NCI-H2227 (cell line): Measurements from ENCODE around the gene WDCP.
"Not testable (repeated sequence)": the region's sequence is repeated elsewhere in the genome, so short reads cannot be mapped to it uniquely, and the experiment has no call there.

ENCODE experiments used
- DNase-seq: peaks from one replicate; lab custom pipeline; 2025; ENCODE audit not compliant: unreplicated experiment; lab: John Stamatoyannopoulos, UW

Gene WDCP

DNA sequence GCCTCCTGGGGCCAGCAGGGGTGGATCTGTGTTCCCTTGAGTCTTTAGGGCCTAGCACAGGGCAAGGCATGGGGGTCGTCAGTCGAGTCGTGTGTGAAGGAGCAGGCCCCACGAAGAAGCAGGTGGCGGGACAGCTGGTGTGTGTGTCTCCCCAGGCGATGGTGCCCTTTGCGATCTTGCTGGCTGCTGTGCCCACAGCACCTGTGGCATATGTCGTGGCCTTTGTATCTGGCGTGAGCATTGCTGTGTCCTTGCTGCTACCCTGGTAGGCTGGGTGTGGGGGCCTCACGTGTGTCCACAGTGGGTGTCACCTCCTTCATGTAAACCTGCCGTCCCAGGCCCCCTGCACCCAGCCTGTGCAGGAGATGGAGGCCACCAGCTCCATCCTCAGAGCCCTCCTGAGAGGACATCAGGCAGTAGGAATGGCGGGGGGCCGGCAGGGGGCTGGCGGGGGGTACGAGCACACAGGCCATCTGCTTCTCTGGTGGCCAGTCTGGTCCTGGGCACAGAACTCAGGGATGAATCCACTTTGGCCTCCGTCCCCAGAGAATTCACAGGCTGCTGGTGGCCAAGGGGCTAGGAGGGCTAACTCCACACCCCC lies 24.1 kb downstream of the WDCP start:
- no peak for DNase-seq

DNA sequence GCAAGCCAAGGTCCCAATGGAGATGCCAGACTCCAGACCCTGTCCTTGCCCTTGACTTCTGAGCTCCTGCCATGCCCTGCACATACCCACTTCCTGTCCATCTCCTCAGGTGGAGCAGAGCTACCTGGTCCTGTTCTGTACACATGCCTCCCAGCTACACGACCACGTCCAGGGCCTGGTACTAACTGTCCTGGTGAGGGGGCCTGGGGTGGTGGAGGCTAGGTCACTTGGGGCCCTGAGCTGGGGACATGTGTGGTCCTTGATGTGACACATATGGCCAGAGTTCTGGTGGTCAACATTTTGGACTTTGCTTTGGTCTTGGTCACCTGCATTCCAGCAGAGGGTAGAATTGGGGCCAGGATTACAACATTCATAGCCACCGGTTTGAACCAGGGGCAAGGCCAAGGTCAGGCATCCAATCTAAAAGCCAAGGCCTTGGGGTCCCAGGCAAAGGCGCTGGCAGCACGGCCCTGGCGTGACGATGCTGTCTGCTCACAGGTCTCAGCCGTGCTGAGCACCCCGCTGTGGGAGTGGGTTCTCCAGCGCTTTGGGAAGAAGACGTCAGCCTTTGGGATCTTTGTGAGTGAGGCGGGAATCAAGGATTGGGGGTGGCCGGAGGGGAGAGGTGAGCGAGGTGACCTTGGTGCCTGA lies 24.7 kb downstream of the WDCP start:
- DNase-seq, result no peak

DNA sequence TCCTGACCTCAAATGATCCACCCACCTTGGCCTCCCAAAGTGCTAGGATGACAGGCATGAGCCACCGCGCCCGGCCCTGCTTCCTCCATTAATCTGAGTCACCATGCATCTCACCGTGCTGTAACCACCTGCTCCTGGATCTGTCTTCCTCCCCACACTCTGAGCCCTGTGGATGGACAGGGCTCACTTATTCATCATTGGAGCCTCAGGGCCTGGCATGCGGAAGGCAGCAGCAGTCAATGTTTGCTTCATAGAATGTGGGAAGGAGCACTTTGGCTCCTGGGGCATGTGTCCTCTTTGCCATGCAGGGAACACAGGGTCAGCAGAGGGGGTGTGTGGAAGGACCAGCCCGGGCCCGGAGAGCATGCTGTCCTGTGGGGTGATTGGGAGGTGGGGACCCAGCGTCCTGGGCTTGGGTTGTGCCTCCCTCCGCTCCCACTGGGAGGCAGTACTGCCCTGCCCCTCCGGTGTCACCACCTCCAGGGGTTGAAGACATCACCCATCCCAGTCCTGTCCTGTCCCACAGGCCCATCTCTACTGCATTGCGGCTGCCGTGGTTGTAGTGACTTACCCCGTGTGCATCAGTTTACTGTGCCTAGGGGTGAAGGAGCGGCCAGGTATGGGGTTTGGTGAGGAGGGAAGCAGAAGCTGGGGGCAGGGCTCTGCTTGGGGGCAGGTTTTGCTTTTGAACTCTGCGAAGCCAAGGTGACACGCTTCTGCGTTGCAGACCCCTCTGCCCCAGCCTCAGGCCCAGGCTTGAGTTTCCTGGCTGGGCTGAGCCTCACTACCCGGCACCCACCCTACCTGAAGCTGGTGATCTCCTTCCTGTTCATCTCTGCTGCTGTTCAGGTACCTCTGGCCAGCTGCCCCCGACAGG lies 25.8 kb downstream of the WDCP start:
- no peak for DNase-seq

DNA sequence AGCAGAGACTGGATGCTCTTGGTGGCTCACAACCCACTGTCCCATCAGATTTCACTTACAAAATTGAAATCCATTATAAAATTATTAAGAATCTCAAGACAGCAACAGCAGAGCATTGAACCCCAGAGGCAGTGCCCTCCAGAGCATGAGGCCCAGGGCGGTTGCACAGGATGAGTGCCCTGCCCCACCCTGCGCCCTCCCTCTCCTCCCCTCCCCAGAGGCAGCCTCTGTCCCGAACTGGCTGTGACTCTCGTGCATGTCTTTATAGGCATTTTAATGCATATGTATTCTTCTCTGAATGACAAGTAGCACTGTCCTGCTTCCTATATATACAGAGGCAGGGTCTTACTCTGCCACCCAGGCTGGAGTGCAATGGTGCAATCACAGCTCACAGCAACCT lies 26.9 kb downstream of the WDCP start:
- no peak for DNase-seq

DNA sequence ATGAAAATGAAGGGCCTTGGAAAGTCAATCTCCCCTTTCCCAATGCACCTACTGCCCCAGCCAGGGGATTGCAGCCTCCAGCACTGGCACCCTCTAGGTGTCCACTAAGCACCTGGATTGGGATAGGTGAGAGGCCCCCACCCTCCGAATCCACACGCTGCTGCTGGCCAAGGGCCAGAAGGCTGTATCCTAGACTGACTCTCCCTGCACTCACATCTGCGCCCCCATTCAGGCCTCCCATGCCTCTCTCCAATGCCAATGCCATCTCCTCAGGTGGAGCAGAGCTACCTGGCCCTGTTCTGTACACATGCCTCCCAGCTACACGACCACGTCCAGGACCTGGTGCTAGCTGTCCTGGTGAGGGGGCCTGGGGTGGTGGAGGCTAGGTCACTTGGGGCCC lies 27.5 kb downstream of the WDCP start:
- no peak for DNase-seq

DNA sequence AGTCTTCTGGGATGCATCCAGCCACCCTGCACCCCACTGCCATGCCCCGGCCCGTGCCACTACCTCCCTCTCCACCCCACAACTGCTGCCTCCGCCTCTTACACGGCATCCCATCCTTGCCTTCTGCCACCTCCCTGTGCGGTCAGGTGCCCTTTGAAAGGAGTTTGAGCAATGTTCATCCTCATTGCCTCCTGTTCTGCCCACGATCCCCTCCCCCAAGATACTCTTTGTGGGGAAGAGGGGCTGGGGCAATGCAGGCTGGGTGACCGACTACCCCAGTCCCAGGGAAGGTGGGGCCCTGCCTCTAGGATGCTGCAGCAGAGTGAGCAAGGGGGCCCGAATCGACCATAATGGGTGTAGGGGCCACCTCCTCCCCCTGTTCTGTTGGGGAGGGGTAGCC lies 28.9 kb downstream of the WDCP start:
- DNase-seq, result no peak

DNA sequence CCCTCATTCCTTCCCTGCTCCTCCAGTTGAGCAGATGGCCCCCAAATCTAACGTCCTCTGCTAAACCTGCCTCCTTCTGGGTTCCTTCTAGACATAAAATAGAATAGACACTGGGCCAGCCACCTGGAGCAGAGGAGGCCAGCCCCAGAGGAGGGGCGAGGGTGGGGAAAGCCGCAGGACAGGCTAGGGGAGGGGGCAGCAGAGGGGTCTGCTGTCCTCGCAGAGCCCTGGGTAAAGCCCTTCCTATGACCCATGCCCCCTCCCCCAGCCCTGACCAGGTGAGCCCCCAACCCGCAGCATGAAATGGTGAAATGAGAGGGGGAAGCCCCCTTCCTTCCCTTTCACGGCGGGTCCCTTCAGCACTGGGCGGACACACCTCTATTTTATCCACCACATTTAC lies 29.5 kb downstream of the WDCP start:
- no peak for DNase-seq

DNA sequence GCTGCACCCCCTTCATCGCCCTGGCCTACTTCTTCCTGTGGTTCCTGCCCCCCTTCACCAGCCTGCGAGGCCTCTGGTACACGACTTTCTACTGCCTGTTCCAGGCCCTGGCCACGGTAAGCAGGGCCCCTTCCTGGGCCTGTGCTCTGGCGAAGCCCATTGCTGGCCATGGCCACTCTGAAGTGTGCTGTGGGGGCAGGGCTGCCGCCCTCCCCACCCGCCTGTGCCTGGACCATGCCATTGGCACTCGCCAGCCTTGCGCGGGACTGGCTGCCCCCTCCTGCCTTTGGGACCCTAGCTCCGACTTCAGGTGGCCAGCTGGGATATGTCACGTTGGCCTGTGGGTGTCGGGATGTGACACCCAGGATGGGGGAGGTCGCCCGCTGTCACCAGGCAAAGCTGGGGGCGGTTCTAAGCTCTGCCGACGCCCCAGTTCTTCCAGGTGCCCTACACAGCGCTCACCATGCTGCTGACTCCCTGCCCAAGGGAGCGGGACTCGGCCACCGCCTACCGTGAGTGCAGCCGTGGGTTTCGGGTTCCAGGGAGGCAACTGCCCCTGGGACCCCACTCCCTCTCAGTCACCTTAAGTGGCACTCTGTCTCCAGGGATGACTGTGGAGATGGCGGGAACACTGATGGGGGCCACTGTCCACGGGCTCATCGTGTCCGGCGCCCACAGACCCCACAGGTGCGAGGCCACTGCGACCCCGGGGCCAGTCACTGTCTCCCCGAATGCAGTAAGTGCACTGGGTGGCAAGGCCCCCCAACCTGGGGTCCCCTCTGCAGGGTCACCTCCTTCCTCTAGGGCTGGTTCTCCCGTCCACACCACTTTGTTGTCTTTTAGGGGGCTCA lies 30.1 kb downstream of the WDCP start:
- DNase-seq, result no peak

DNA sequence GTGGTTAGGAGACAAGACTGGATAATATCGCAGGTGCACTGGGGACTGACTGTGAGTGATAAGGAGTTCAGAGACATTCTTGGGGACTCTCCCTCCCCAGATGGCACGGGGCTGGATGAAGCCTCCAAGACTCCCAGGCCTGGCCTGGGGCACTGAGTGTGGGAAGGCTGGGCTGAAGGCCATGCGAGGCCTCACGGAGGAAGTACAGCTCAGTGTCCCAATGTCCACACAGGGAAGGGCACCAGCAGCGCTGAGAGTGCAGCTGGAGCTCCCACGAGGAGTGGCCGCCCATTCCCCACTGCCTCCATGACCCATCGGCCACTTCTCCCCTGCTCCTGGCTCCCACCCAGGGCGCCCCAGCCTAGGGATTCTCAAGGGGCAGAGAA lies 30.8 kb downstream of the WDCP start:
- no peak for DNase-seq

DNA sequence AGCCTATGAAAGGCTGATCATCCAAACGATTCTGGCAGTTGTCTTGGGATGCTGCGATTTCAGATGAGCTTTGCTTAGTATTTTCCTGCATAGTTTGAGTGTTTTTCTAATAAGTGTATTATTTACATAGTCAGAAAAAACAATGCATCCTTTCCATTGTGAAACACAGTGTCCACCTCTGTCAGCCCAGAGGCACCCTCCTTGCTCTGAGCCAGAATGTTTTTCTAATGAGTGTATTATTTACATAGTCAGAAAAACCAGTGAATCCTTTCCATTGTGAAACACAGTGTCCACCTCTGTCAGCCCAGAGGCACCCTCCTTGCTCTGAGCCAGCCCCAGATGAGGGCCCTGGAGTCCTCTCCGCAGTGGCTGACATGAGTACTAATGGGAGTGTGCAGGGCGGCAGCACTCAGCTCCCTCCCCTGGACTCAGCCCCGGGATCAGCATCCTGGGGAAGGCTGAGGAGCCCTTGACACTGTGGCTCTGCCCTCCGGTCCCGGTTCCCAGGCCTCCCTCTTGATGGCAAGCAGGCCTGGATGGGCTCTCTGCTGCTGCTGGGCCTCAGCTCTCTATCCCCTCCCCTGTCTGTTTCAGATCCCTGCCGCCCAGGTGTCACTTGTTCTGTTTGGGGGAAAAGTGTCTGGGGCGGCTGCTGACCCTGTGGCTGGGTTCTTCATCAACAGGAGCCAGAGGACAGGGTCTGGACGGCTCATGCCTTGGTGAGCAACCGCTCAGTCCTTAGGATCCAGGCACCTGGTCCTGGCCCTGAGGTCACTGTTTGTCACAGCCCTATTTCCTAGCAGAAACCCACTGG lies 31.4 kb downstream of the WDCP start:
- DNase-seq, result no peak

DNA sequence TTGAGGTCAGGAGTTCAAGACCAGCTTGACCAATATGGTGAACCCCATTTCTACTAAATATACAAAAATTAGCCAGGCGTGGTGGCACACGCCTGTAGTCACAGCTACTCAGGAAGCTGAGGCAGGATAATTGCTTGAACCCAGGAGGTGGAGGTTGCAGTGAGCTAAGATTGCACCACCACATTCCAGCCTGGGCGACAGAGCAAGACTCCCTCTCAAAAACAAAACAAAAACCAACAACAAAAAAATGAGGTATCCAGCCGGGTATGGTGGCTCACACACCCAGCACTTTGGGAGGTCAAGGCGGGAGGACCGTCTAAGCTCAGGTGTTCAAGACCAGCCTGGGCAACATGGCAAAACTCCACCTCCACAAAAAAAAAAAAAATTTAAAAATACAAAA lies 32.3 kb downstream of the WDCP start:
- not testable (repeated sequence) for DNase-seq

DNA sequence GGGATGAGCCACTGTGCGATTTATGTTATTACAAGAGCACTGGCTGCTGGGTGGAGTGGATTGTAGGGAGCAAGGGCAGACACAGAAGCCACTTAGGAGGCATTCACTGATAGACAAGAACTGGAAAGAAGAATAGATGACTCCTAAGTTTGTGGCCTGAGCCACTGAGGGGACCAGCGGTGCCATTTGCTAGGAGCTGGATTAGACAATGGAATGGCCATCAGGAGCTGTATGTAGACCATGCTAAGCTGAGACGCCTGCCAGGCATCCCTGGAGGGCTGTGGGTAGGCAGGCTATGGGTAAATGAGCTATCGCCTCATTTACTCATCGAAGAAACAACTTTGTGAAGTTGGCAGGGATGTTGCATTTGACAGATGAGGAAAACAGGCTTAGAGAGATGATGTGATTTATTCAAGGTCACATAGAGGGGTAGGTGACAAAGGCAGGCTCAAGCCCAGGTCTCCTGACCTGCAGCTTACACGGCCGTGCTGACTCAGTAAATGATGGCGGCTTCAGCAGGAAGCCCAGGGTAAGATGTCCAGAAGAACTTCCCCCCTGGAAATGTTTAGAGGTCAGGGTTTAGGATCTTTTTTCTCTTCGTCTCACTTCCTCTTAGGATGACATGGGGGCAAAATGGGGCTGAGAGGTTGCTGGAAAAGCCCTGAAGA lies 34.5 kb downstream of the WDCP start:
- no peak for DNase-seq

DNA sequence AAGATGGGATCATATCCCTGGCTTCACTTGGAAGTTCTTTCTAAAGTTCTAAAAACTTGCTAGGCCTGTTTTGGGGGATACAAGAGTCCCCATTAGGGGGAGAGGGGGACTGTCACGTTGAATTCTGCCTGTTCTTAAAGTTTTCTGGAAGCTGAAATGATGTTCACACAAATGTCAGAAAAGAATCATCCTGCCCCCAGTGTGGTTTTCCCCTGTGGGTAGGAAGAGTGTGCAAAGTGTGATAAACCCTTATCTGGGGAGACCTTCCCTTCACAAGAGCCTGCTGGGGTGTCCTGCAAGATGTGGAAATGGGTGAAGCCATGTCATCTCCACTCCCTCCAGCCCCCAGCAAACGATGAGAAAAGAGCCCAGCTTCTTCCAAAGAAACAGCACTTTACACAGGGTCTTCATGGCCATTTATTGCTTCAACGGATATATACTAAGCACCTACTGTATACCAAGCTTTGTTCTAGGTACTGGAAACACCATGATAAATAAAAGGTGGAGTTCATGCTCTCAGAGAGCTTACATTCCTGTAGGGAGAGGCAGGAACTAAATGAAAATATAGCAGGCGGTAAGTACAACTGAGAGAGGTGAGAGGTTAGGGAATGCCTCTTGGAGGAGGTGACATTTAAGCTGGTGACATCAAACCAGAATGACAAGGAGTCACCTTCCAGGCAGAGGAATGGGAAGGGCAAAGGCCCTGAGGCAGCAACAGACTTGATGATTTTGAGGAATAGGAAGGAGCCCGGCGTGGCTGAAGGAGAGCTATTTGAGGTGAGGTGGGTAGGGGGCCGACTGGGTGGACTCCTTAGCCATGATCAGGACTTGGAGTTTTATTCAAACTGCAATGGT lies 35.7 kb downstream of the WDCP start:
- no peak for DNase-seq

DNA sequence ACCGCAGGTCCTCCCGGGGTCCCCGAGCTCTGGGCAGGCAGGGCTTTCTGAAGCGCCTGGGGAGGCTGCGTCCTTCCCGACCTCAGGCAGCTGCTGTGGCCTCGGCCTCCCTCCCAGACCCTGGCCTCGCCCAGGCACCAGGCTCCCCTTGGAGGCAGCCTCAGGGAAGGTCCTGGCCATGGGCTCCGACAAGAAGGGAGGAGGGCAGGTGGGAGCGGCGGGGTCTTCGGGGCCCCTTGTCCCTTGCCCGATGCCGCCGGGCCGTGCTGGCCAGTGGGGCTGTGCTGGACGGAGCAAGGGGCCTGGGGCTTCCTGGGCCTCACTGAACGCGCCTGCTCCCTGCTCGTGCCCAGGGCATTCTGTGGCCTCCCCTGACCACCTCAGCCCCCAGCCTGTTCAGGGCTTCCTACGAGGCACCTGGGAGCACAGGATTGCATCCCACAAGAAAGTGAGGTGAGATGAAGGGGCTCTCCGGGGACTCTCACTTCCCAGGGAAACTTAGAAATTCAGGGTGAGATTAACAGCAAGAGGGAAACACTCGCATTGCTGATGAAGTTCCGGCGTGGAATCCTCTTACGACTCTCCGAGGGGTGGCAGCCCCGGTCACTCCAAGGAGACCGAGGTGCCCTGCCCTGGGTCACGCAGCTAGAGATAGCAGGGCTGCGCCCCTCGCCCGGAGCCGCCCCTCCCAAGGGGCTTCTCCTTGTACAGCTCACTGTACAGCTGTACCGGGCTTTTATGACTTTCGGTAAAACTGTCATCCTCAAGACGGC lies 36.5 kb downstream of the WDCP start:
- DNase-seq, result no peak

DNA sequence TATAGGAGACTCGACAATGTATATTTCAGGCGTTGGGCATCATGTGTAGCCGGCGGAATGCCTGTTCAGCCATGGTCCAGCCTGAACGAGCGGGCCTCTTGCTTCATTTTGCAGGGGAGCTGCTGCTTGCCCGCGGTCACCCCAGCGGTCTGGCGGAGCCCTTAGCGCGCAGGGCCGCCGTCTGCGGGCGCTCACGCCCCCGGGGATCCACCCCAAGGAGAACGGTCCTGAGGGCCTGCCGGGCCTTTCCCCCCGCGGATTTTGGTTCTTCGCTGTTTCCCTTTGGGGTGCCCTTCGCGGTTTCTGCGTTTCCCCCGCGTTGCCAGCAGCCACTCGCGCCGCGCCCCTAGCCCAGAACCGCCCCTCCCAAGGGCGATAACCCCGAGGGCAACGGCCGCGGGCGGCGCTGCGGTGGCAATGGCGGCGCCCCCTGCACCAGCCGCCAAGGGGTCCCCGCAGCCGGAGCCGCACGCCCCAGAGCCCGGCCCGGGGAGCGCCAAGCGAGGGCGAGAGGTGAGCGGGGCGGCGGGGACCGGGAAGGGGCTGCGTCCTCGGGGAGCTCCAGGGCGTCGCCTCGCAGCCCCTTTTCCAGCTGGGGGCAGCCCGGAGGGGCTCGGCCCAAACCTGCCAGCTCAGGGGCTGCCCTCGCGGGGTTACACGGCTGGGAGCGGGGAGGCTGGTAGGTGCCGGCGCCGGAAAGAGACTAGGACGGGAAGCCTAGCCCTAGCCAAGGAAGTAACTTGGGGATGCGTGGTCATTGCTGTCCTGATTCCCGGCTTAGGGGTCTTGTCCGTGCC lies 37.3 kb downstream of the WDCP start, which contains the start of gene MFSD2B:
MFSD2B (plus strand) TSS at position 406 of the 797 bp plus-strand sequence; CDS start at position 418, 12 bp downstream.
- DNase-seq, result no peak

DNA sequence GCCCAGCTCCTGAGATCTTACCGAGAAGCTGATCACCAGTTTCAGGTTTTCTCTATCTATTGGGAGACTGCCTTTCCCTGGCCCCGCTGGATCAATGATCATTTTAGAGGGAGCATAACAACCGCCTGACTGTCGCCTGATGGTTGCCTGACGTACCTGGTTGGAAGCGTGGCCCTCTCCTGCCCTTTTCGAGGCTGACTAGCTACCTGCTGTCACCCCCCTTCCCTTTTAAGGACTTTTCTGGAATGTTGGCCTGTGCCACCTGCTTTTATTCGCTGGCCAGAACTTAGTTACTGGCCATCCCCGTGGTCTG lies 37.9 kb downstream of the WDCP start:
- DNase-seq, result no peak

DNA sequence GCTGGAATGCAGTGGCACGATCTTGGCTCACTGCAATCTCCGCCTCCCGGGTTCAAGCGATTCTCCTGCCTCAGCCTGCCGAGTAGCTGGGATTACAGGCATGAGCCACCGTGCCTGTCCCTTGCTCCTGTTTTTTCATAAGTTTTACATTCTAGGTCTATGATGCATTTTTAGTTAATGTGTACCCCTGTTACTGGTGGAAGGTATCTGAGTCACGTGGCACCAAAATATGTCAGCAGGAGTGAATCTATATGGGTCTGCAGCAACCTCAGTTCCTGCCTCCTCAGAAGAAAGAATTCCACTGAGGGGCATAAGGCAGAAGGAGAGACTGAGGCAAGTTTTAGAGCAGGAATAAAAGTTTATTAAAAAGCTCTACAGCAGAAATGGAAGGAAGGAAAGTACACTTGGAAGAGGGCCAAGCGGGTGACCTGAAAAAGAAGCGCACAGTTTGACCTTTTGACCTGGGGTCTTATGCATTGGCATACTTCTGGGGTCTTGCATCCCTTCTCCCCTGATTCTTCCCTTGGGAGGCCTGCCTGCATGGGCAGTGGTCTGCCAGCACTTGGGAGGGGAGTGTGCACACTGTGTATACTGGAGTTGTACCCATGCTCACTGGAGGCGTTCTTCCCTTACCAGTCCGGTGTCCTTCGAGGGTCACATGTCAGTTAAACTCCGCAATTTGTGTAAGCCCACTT lies 38.4 kb downstream of the WDCP start:
- no peak for DNase-seq
